HepG2 (cell line): ENCODE data around the gene FAM43B. TPM values are rescaled to one million over a fixed set of nuclear protein-coding genes. Genes with fewer than 3 reads are reported as not detected.

ENCODE experiments used
- AGO2 ChIP-seq: fragments of 200-400 bp; formaldehyde crosslinking; optimal IDR thresholded peaks from 2 replicates; pipeline ENCODE3; 2017; ENCODE audit warnings: mild to moderate bottlenecking, low read depth, low read length, moderate library complexity
- EHMT2 ChIP-seq: fragments of 200-600 bp; sonication (generic); IDR thresholded peaks from 2 replicates; pipeline ENCODE4 v1.7.0; 2017; ENCODE audit warnings: antibody characterized with exemption, low read depth, low read length, borderline replicate concordance
- ESRRA ChIP-seq: sonication (generic); formaldehyde crosslinking; IDR thresholded peaks from 2 replicates; pipeline ENCODE4 v1.5.1; 2020; ENCODE audit warnings: mild to moderate bottlenecking, low read depth, missing genetic modification reagents
- HCFC1 ChIP-seq: fragments of 150-350 bp; IDR thresholded peaks from 2 replicates; pipeline ENCODE4 v1.6.1; 2014; ENCODE audit warnings: low read depth, low read length
- MAFF ChIP-seq: IDR thresholded peaks from 2 replicates; pipeline ENCODE4 v1.6.1; 2011; ENCODE audit warnings: low read depth, low read length, improper control_type of control experiment
- NFIB ChIP-seq: sonication (generic); formaldehyde crosslinking; IDR thresholded peaks from 2 replicates; pipeline ENCODE4 v1.9.0; 2021; ENCODE audit warnings: missing genetic modification reagents, mild to moderate bottlenecking, borderline replicate concordance
- NR2F2 ChIP-seq: IDR thresholded peaks from 2 replicates; pipeline ENCODE4 v1.6.1; 2012; ENCODE audit warnings: low read depth, inconsistent platforms, borderline replicate concordance
- PITX1 ChIP-seq: sonication (generic); formaldehyde crosslinking; IDR thresholded peaks from 2 replicates; pipeline ENCODE4 v1.5.1; 2020; ENCODE audit warnings: mild to moderate bottlenecking, missing genetic modification reagents
- TARDBP ChIP-seq: sonication (generic); formaldehyde crosslinking; IDR thresholded peaks from 2 replicates; pipeline ENCODE4 v1.8.0; 2022; ENCODE audit warnings: mild to moderate bottlenecking, missing genetic modification reagents
- THAP7 ChIP-seq: sonication (generic); formaldehyde crosslinking; IDR thresholded peaks from 2 replicates; pipeline ENCODE4 v1.8.1; 2023; ENCODE audit warnings: mild to moderate bottlenecking, missing genetic modification reagents
- ZNF260 ChIP-seq: sonication (generic); formaldehyde crosslinking; IDR thresholded peaks from 2 replicates; pipeline ENCODE4 v1.4.0; 2020; ENCODE audit warnings: missing genetic modification reagents, low read depth, mild to moderate bottlenecking, borderline replicate concordance
- ZNF329 ChIP-seq: sonication (generic); formaldehyde crosslinking; IDR thresholded peaks from 2 replicates; pipeline ENCODE4 v1.9.0; 2021; ENCODE audit warnings: low read depth, mild to moderate bottlenecking, missing genetic modification reagents
- ZNF335 ChIP-seq: sonication (generic); formaldehyde crosslinking; IDR thresholded peaks from 2 replicates; pipeline ENCODE4 v1.4.0; 2020; ENCODE audit warnings: missing genetic modification reagents
- ZNF7 ChIP-seq: IDR thresholded peaks from 2 replicates; pipeline ENCODE4 v1.6.1; 2016; ENCODE audit warnings: missing biosample characterization, missing genetic modification reagents
- polyA plus RNA-seq, 8 experiments: library from polyadenylated mRNA; depleted of rRNA in 3 of 8; stranded (reverse) in 7 of 8; unstranded in 1 of 8; fragments of >200 nt; fragmentation: Illumina TruSeq in 4 of 8; extraction: Trizol in 4 of 8; gene quantifications; 2 replicates each; pipeline versions ENCODE4 v1.2.1 to v1.2.3, GENCODE V29; 2011 to 2016; ENCODE audit warnings: low read depth in 4 of 8, missing spikeins in 1 of 8, mixed read lengths in 1 of 8; ENCODE audit not compliant: insufficient read depth in 1 of 8
- total RNA-seq, 5 experiments: library from RNA; depleted of rRNA; stranded (reverse); fragments of >200 nt; fragmentation: Illumina TruSeq; extraction: Trizol; gene quantifications; 2 replicates each; pipeline ENCODE4 v1.2.3, GENCODE V29; 2016; ENCODE audit warnings: low read depth in 1 of 5
- TF ChIP-seq, protein P1 (sequence below): sonication (generic); formaldehyde crosslinking; IDR thresholded peaks from 2 replicates; pipeline ENCODE4 v1.4.0; 2020; ENCODE audit warnings: missing genetic modification reagents

The FAM43B gene
- total and polyA plus RNA-seq, 2 of the 13 experiments (the other 11 are each of a cell fraction or from before 2014, with no cell fraction given) = 0.63 to 3.7 TPM

DNA sequence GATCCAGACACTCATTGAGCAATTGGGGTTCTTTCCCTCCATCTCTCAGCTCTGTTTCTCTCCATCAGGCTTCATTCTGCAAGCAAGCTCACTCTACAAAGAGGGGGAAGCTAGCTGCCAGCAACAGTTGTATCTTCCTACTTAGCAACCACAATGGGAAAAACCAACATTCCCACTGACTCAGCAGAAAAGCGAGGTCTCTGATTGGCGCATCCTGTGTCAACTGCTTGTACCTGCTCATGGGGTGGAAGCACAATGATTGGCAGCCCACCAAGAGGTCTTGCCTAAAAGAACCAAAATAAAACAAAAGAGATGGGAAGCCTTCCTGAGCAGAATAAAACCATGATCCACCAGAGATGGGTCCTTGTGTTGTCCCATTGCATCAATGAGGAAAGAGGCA lies 32.5 kb downstream of the FAM43B start (continued):
- TF ChIP-seq ESRRA (CRISPR knock-in tag) (no peak), TARDBP (CRISPR knock-in tag) (no peak), AGO2 (no peak), HCFC1 (no peak), NFIB (CRISPR knock-in tag) (no peak), ZNF335 (no peak), MAFF (peak; percentile 92), ZNF329 (CRISPR knock-in tag) (peak; percentile 85; the same call in 1 of the 2 replicates), THAP7 (CRISPR knock-in tag) (no peak), ZNF7 (CRISPR knock-in tag) (no peak), NR2F2 (no peak), ZNF260 (CRISPR knock-in tag) (no peak), PITX1 (CRISPR knock-in tag) (no peak), EHMT2 (no peak)
- TF ChIP-seq, protein P1, sequence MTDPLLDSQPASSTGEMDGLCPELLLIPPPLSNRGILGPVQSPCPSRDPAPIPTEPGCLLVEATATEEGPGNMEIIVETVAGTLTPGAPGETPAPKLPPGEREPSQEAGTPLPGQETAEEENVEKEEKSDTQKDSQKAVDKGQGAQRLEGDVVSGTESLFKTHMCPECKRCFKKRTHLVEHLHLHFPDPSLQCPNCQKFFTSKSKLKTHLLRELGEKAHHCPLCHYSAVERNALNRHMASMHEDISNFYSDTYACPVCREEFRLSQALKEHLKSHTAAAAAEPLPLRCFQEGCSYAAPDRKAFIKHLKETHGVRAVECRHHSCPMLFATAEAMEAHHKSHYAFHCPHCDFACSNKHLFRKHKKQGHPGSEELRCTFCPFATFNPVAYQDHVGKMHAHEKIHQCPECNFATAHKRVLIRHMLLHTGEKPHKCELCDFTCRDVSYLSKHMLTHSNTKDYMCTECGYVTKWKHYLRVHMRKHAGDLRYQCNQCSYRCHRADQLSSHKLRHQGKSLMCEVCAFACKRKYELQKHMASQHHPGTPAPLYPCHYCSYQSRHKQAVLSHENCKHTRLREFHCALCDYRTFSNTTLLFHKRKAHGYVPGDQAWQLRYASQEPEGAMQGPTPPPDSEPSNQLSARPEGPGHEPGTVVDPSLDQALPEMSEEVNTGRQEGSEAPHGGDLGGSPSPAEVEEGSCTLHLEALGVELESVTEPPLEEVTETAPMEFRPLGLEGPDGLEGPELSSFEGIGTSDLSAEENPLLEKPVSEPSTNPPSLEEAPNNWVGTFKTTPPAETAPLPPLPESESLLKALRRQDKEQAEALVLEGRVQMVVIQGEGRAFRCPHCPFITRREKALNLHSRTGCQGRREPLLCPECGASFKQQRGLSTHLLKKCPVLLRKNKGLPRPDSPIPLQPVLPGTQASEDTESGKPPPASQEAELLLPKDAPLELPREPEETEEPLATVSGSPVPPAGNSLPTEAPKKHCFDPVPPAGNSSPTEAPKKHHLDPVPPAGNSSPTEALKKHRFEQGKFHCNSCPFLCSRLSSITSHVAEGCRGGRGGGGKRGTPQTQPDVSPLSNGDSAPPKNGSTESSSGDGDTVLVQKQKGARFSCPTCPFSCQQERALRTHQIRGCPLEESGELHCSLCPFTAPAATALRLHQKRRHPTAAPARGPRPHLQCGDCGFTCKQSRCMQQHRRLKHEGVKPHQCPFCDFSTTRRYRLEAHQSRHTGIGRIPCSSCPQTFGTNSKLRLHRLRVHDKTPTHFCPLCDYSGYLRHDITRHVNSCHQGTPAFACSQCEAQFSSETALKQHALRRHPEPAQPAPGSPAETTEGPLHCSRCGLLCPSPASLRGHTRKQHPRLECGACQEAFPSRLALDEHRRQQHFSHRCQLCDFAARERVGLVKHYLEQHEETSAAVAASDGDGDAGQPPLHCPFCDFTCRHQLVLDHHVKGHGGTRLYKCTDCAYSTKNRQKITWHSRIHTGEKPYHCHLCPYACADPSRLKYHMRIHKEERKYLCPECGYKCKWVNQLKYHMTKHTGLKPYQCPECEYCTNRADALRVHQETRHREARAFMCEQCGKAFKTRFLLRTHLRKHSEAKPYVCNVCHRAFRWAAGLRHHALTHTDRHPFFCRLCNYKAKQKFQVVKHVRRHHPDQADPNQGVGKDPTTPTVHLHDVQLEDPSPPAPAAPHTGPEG (CRISPR knock-in tag) = no peak
